ENCODE data around the gene R3HDML.

Gene R3HDML

GRCh38 chr20:44355498-44356352, 18.9 kb downstream of the R3HDML start, which contains the start of gene HNF4A:
TSS of gene HNF4A (plus strand) at chr20:44355699. CDS start at chr20:44355805, 106 bp downstream.
- no peaks in the 10 kb centered on the region for H3K36me3 ChIP-seq
- no peaks in the 10 kb centered on the region for H3K27me3 ChIP-seq
- no peak within 1 kb of the TSS for H3K9ac ChIP-seq
- no peak within 1 kb of the TSS for H3K27ac ChIP-seq
- H4K20me1 ChIP-seq = no peaks in the 10 kb centered on the region
- no peaks in the 10 kb centered on the region for H3K4me1 ChIP-seq
- H3K9me3 ChIP-seq (replicated peaks in 1 of 11) = no peaks in the 10 kb centered on the region
- TF ChIP-seq Cebpa-rat (IDR thresholded peaks at IDR 0.05) = no peak
- H3K4me3 ChIP-seq = no peak within 1 kb of the TSS
- no peak within 1 kb of the TSS for H3K4me2 ChIP-seq

GRCh38 chr20:44356353-44356723, 19.5 kb downstream of the R3HDML start:
- H3K36me3 ChIP-seq = no peaks in the 10 kb centered on the region
- H3K9me3 ChIP-seq (replicated peaks in 1 of 11) = no peaks in the 10 kb centered on the region
- no peaks in the 10 kb centered on the region for H3K27me3 ChIP-seq
- no peaks in the 10 kb centered on the region for H3K4me1 ChIP-seq
- no peak overlapping the region for H3K4me2 ChIP-seq
- H3K4me3 ChIP-seq = no peak overlapping the region
- no peak for TF ChIP-seq Cebpa-rat (IDR thresholded peaks at IDR 0.05)
- no peak overlapping the region for H3K9ac ChIP-seq
- H4K20me1 ChIP-seq = no peaks in the 10 kb centered on the region
- H3K27ac ChIP-seq = no peak overlapping the region

GRCh38 chr20:44357020-44357419, 20.2 kb downstream of the R3HDML start:
- no peaks in the 10 kb centered on the region for H3K9me3 ChIP-seq (replicated peaks in 1 of 11)
- no peak overlapping the region for H3K27ac ChIP-seq
- H3K27me3 ChIP-seq = no peaks in the 10 kb centered on the region
- H3K4me3 ChIP-seq = no peak overlapping the region
- no peaks in the 10 kb centered on the region for H3K4me1 ChIP-seq
- H3K9ac ChIP-seq = no peak overlapping the region
- H4K20me1 ChIP-seq = no peaks in the 10 kb centered on the region
- no peak overlapping the region for H3K4me2 ChIP-seq
- H3K36me3 ChIP-seq = no peaks in the 10 kb centered on the region
- TF ChIP-seq Cebpa-rat (IDR thresholded peaks at IDR 0.05) = no peak

GRCh38 chr20:44357555-44358125, 20.8 kb downstream of the R3HDML start:
- H3K4me3 ChIP-seq = no peak overlapping the region

GRCh38 chr20:44358776-44359175, 21.9 kb downstream of the R3HDML start:
- TF ChIP-seq Cebpa-rat (IDR thresholded peaks at IDR 0.05) = no peak
- Histone ChIP-seq H4K20me1 (no peaks in the 10 kb centered on the region), H3K36me3 (no peaks in the 10 kb centered on the region), H3K9me3 (replicated peaks in 1 of 11) (no peaks in the 10 kb centered on the region), H3K9ac (no peak overlapping the region), H3K27ac (no peak overlapping the region), H3K4me2 (no peak overlapping the region), H3K27me3 (no peaks in the 10 kb centered on the region), H3K4me1 (no peaks in the 10 kb centered on the region), H3K4me3 (no peak overlapping the region)

More at GRCh38 chr20:44357555-44358125, 20.8 kb downstream of the R3HDML start:
- Histone ChIP-seq H3K27me3 (no peaks in the 10 kb centered on the region), H3K4me1 (no peaks in the 10 kb centered on the region), H3K36me3 (no peaks in the 10 kb centered on the region), H3K4me2 (no peak overlapping the region), H3K9ac (no peak overlapping the region), H4K20me1 (no peaks in the 10 kb centered on the region), H3K9me3 (replicated peaks in 1 of 11) (no peaks in the 10 kb centered on the region), H3K27ac (no peak overlapping the region)
- TF ChIP-seq Cebpa-rat (IDR thresholded peaks at IDR 0.05) = no peak

GRCh38 chr20:44360221-44360620, 23.4 kb downstream of the R3HDML start:
- Histone ChIP-seq H3K9me3 (replicated peaks in 1 of 11) (no peaks in the 10 kb centered on the region), H3K4me3 (no peak overlapping the region), H3K4me2 (no peak overlapping the region), H3K9ac (no peak overlapping the region), H4K20me1 (no peaks in the 10 kb centered on the region), H3K27me3 (no peaks in the 10 kb centered on the region), H3K27ac (no peak overlapping the region), H3K36me3 (no peaks in the 10 kb centered on the region), H3K4me1 (no peaks in the 10 kb centered on the region)
- no peak for TF ChIP-seq Cebpa-rat (IDR thresholded peaks at IDR 0.05)

GRCh38 chr20:44361021-44361420, 24.2 kb downstream of the R3HDML start:
- no peaks in the 10 kb centered on the region for H4K20me1 ChIP-seq
- H3K4me1 ChIP-seq = no peaks in the 10 kb centered on the region
- H3K36me3 ChIP-seq = no peaks in the 10 kb centered on the region
- no peak overlapping the region for H3K27ac ChIP-seq
- no peaks in the 10 kb centered on the region for H3K27me3 ChIP-seq
- H3K4me2 ChIP-seq = no peak overlapping the region
- no peak overlapping the region for H3K9ac ChIP-seq
- no peaks in the 10 kb centered on the region for H3K9me3 ChIP-seq (replicated peaks in 1 of 11)
- no peak for TF ChIP-seq Cebpa-rat (IDR thresholded peaks at IDR 0.05)
- H3K4me3 ChIP-seq = no peak overlapping the region

- Histone ChIP-seq H3K27ac (no peak overlapping the region), H3K4me3 (no peak overlapping the region), H4K20me1 (no peaks in the 10 kb centered on the region), H3K4me2 (no peak overlapping the region), H3K9ac (no peak overlapping the region), H3K4me1 (no peaks in the 10 kb centered on the region), H3K27me3 (no peaks in the 10 kb centered on the region), H3K36me3 (no peaks in the 10 kb centered on the region), H3K9me3 (replicated peaks in 1 of 11) (no peaks in the 10 kb centered on the region)
- TF ChIP-seq Cebpa-rat (IDR thresholded peaks at IDR 0.05) = no peak
Measured at GRCh38 chr20:44362466-44362940, 25.7 kb downstream of the R3HDML start.

- H3K36me3 ChIP-seq = no peaks in the 10 kb centered on the region
- no peaks in the 10 kb centered on the region for H4K20me1 ChIP-seq
- H3K4me3 ChIP-seq = no peak overlapping the region
- no peak overlapping the region for H3K27ac ChIP-seq
- H3K27me3 ChIP-seq = no peaks in the 10 kb centered on the region
- no peaks in the 10 kb centered on the region for H3K9me3 ChIP-seq (replicated peaks in 1 of 11)
- TF ChIP-seq Cebpa-rat (IDR thresholded peaks at IDR 0.05) = no peak
- no peak overlapping the region for H3K4me2 ChIP-seq
- H3K9ac ChIP-seq = no peak overlapping the region
- no peaks in the 10 kb centered on the region for H3K4me1 ChIP-seq
Measured at GRCh38 chr20:44364068-44364467, 27.2 kb downstream of the R3HDML start.

- no peaks in the 10 kb centered on the region for H3K36me3 ChIP-seq
Measured at GRCh38 chr20:44364780-44365179, 27.9 kb downstream of the R3HDML start.

More at GRCh38 chr20:44364780-44365179, 27.9 kb downstream of the R3HDML start:
- no peak for TF ChIP-seq Cebpa-rat (IDR thresholded peaks at IDR 0.05)
- Histone ChIP-seq H3K4me3 (no peak overlapping the region), H3K27ac (no peak overlapping the region), H3K27me3 (no peaks in the 10 kb centered on the region), H3K4me1 (no peaks in the 10 kb centered on the region), H3K4me2 (no peak overlapping the region), H4K20me1 (no peaks in the 10 kb centered on the region), H3K9ac (no peak overlapping the region), H3K9me3 (replicated peaks in 1 of 11) (no peaks in the 10 kb centered on the region)
